ENCODE data around the gene RASA3. TPM values are rescaled to one million over a fixed set of nuclear protein-coding genes. Genes with fewer than 3 reads are reported as not detected.
"Not testable (repeated sequence)": the region's sequence is repeated elsewhere in the genome, so short reads cannot be mapped to it uniquely, and the experiment has no call there.

RASA3 gene
- total RNA-seq, 1 donor from 2014 or later = 14.6 TPM

- no peak for TF ChIP-seq CTCF (IDR thresholded peaks at IDR 0.05; ENCODE audit: unreplicated experiment)
- Mint-ChIP-seq H3K36me3 (no peaks in the 10 kb centered on the region), H3K27ac (no peak overlapping the region), H3K4me1 (peaks cover 37% of the 10 kb centered on the region), H3K27me3 (ENCODE audit: low read depth) (no peaks in the 10 kb centered on the region), H3K4me3 (no peak overlapping the region), H3K9me3 (no peaks in the 10 kb centered on the region)
- DNase-seq (ENCODE audit: low spot score in 2 of 2, unreplicated experiment in 2 of 2) = no peak
These were observed 30.9 kb downstream of the RASA3 start for GRCh38 chr13:114101358-114102130.

GRCh38 chr13:114100446-114101357, 31.7 kb downstream of the RASA3 start:
- DNase-seq (ENCODE audit: low spot score in 2 of 2, unreplicated experiment in 2 of 2) = no peak
- TF ChIP-seq CTCF (IDR thresholded peaks at IDR 0.05; ENCODE audit: unreplicated experiment) = no peak
- no peaks in the 10 kb centered on the region for H3K9me3 Mint-ChIP-seq
- H3K4me1 Mint-ChIP-seq = peaks cover 32% of the 10 kb centered on the region
- no peaks in the 10 kb centered on the region for H3K36me3 Mint-ChIP-seq
- peak overlapping the region; percentile 78 for H3K27ac Mint-ChIP-seq
- H3K4me3 Mint-ChIP-seq = no peak overlapping the region
- H3K27me3 Mint-ChIP-seq (ENCODE audit: low read depth) = no peaks in the 10 kb centered on the region

- Mint-ChIP-seq H3K36me3 (no peaks in the 10 kb centered on the region), H3K27me3 (ENCODE audit: low read depth) (no peaks in the 10 kb centered on the region), H3K27ac (peak overlapping the region; percentile 91), H3K4me3 (peak overlapping the region; percentile 48), H3K4me1 (peaks cover 29% of the 10 kb centered on the region), H3K9me3 (no peaks in the 10 kb centered on the region)
- no peak for TF ChIP-seq CTCF (IDR thresholded peaks at IDR 0.05; ENCODE audit: unreplicated experiment)
- DNase-seq (ENCODE audit: low spot score in 2 of 2, unreplicated experiment in 2 of 2) = no peak
These were observed 32.4 kb downstream of the RASA3 start for GRCh38 chr13:114099918-114100445.

- Mint-ChIP-seq H3K27me3 (ENCODE audit: low read depth) (no peaks in the 10 kb centered on the region), H3K4me1 (peaks cover 29% of the 10 kb centered on the region), H3K36me3 (no peaks in the 10 kb centered on the region), H3K27ac (no peak overlapping the region), H3K9me3 (peaks cover under 1% of the 10 kb centered on the region), H3K4me3 (no peak overlapping the region)
- DNase-seq (ENCODE audit: low spot score in 2 of 2, unreplicated experiment in 2 of 2) = no peak
- no peak for TF ChIP-seq CTCF (IDR thresholded peaks at IDR 0.05; ENCODE audit: unreplicated experiment)
These were observed 33.2 kb downstream of the RASA3 start for GRCh38 chr13:114099191-114099590.

GRCh38 chr13:114098689-114099056, 33.8 kb downstream of the RASA3 start:
- not testable (repeated sequence) for H3K36me3 Mint-ChIP-seq; H3K27me3 Mint-ChIP-seq (ENCODE audit: low read depth); H3K9me3 Mint-ChIP-seq; DNase-seq (ENCODE audit: low spot score in 2 of 2, unreplicated experiment in 2 of 2); H3K4me3 Mint-ChIP-seq
- Mint-ChIP-seq H3K4me1 (peaks cover 29% of the 10 kb centered on the region), H3K27ac (peak overlapping the region; percentile 54)
